Ascending aorta (tissue), 2 donors: Measurements from ENCODE around the gene SAMD11. TPM values are rescaled to one million over a fixed set of nuclear protein-coding genes. Genes with fewer than 3 reads are reported as not detected.
"Not testable (repeated sequence)": the region's sequence is repeated elsewhere in the genome, so short reads cannot be mapped to it uniquely, and the experiment has no call there.

ENCODE experiments used
- DNase-seq, 2 donors: peaks; one replicate each; pipeline ENCODE4 v3.0.0-alpha.2; 2019; ENCODE audit warnings: low spot score in 2 of 2
- H3K27ac ChIP-seq, 2 donors: fragments of 200-600 bp; sonication (generic); one replicate each; pipeline ENCODE4 v1.5.1; 2016 to 2017; ENCODE audit warnings: mild to moderate bottlenecking in 1 of 2
- H3K27me3 ChIP-seq: fragments of 200-600 bp; sonication (generic); one replicate; pipeline ENCODE4 v1.5.1; 2017
- H3K36me3 ChIP-seq, 2 donors: fragments of 200-600 bp; sonication (generic); one replicate each; pipeline ENCODE4 v1.5.1; 2016
- H3K4me1 ChIP-seq, 2 donors: fragments of 200-600 bp; sonication (generic); one replicate each; pipeline ENCODE4 v1.5.1; 2016 to 2017; ENCODE audit warnings: mild to moderate bottlenecking in 1 of 2
- H3K4me3 ChIP-seq, 2 donors: fragments of 200-600 bp; sonication (generic); one replicate each; pipeline ENCODE4 v1.5.1; 2016 to 2017; ENCODE audit warnings: mild to moderate bottlenecking in 1 of 2
- H3K9me3 ChIP-seq, 2 donors: fragments of 200-600 bp; sonication (generic); one replicate each; pipeline ENCODE4 v1.5.1; 2016
- CTCF ChIP-seq, 3 experiments: fragments of 200-600 bp in 2 of 3; fragments of 450-650 bp in 1 of 3; sonication (generic) in 2 of 3; IDR thresholded peaks; one replicate each; pipeline ENCODE4 v1.5.1; 2016 to 2019; ENCODE audit warnings: antibody characterized with exemption in 3 of 3, mild to moderate bottlenecking in 1 of 3, moderate library complexity in 1 of 3
- intact Hi-C: fragments of 100-400 bp; cut with DNase I; formaldehyde crosslinking; loops from one replicate; pipeline ENCODE4 v1.15.1; 2023
- total RNA-seq: library from RNA; depleted of rRNA; stranded (reverse); fragments of >200 nt; gene quantifications from one replicate; pipeline ENCODE4 v1.1.0, GENCODE V29; 2016

The SAMD11 gene
- total RNA-seq, 1 donor from 2014 or later: 9.7 TPM

GRCh38 chr1:975365-975764 is 51.6 kb downstream of the SAMD11 start:
- Histone ChIP-seq H3K36me3 (no peaks in the 10 kb centered on the region), H3K27me3 (peaks cover 26% of the 10 kb centered on the region), H3K9me3 (no peaks in the 10 kb centered on the region), H3K4me3 (no peak overlapping the region), H3K4me1 (peaks cover 2 to 3% of the 10 kb centered on the region in 2 donors), H3K27ac (no peak overlapping the region)
- intact Hi-C loops: no loop called here
- no peak for DNase-seq
- no peak for TF ChIP-seq CTCF (IDR thresholded peaks at IDR 0.05)

GRCh38 chr1:975896-976683 is 52.4 kb downstream of the SAMD11 start:
- Histone ChIP-seq H3K9me3 (no peaks in the 10 kb centered on the region), H3K27ac (no peak overlapping the region), H3K4me1 (peaks cover 2 to 3% of the 10 kb centered on the region in 2 donors), H3K36me3 (no peaks in the 10 kb centered on the region), H3K4me3 (peak overlapping the region; percentile 16 to 55), H3K27me3 (peaks cover 21% of the 10 kb centered on the region)
- peak in 2 of 3 experiments; percentile 67 to 73 for TF ChIP-seq CTCF (IDR thresholded peaks at IDR 0.05)
- intact Hi-C loops: no loop called here
- no peak for DNase-seq

GRCh38 chr1:976791-977190 is 53.1 kb downstream of the SAMD11 start:
- DNase-seq, H3K9me3 ChIP-seq, H3K27ac ChIP-seq, intact Hi-C loops, H3K4me3 ChIP-seq, H3K4me1 ChIP-seq, H3K36me3 ChIP-seq: not testable (repeated sequence)
- peaks cover 14% of the 10 kb centered on the region for H3K27me3 ChIP-seq

GRCh38 chr1:978069-978834 is 54.5 kb downstream of the SAMD11 start:
- H3K27ac ChIP-seq: no peak overlapping the region
- H3K36me3 ChIP-seq: no peaks in the 10 kb centered on the region
- DNase-seq: no peak
- no peak overlapping the region for H3K4me3 ChIP-seq
- peaks cover 2 to 3% of the 10 kb centered on the region in 2 donors for H3K4me1 ChIP-seq
- H3K27me3 ChIP-seq: peaks cover 10% of the 10 kb centered on the region
- intact Hi-C loops: no loop called here
- no peak for TF ChIP-seq CTCF (IDR thresholded peaks at IDR 0.05)
- no peaks in the 10 kb centered on the region for H3K9me3 ChIP-seq

GRCh38 chr1:978835-979743 is 55.4 kb downstream of the SAMD11 start:
- Histone ChIP-seq H3K9me3 (no peaks in the 10 kb centered on the region), H3K27me3 (peaks cover 3% of the 10 kb centered on the region), H3K36me3 (no peaks in the 10 kb centered on the region), H3K4me3 (no peak overlapping the region), H3K4me1 (peaks cover 2 to 3% of the 10 kb centered on the region in 2 donors), H3K27ac (no peak overlapping the region)
- no peak for TF ChIP-seq CTCF (IDR thresholded peaks at IDR 0.05)
- no peak for DNase-seq
- intact Hi-C loops: no loop called here
